Transverse colon (tissue), 3 donors: Measurements from ENCODE around the gene MRGPRG.

Experiments
- POLR2A ChIP-seq: fragments of 450-650 bp; IDR thresholded peaks from one replicate; pipeline ENCODE4 v1.6.1; 2016; ENCODE audit warnings: antibody characterized with exemption, mild to moderate bottlenecking, moderate library complexity
- TF ChIP-seq, protein P1 (sequence below), 5 experiments: fragments of 200-600 bp in 3 of 5; fragments of 450-650 bp in 2 of 5; sonication (generic) in 3 of 5; IDR thresholded peaks; 1 replicate in 2 of 5; 2 replicates in 3 of 5; pipeline ENCODE4 v1.5.1; 2016 to 2017; ENCODE audit warnings: antibody characterized with exemption in 5 of 5, inconsistent platforms in 3 of 5, mild to moderate bottlenecking in 2 of 5, moderate library complexity in 1 of 5

- TF ChIP-seq, protein P1, sequence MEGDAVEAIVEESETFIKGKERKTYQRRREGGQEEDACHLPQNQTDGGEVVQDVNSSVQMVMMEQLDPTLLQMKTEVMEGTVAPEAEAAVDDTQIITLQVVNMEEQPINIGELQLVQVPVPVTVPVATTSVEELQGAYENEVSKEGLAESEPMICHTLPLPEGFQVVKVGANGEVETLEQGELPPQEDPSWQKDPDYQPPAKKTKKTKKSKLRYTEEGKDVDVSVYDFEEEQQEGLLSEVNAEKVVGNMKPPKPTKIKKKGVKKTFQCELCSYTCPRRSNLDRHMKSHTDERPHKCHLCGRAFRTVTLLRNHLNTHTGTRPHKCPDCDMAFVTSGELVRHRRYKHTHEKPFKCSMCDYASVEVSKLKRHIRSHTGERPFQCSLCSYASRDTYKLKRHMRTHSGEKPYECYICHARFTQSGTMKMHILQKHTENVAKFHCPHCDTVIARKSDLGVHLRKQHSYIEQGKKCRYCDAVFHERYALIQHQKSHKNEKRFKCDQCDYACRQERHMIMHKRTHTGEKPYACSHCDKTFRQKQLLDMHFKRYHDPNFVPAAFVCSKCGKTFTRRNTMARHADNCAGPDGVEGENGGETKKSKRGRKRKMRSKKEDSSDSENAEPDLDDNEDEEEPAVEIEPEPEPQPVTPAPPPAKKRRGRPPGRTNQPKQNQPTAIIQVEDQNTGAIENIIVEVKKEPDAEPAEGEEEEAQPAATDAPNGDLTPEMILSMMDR (IDR thresholded peaks at IDR 0.05): no peak
- no peak for TF ChIP-seq POLR2A
Measured at GRCh38 chr11:3245071-3245470, 26.5 kb upstream of the MRGPRG start.
